Activated T-helper 17 cell treated with anti-CD3 and anti-CD28 coated beads, Interleukin-2, amount 50 U/mL, for 72 hours (primary cell): ENCODE results near the gene PYGO2. TPM values are rescaled to one million over a fixed set of nuclear protein-coding genes. Genes with fewer than 3 reads are reported as not detected.

Experiments used
- ATAC-seq: fragments of 150-1000 bp; cut with Tn5 transposase; replicated peaks from 2 replicates; pipeline ENCODE4 v1.10.0; 2021; ENCODE audit warnings: mild to moderate bottlenecking, moderate library complexity
- H3K27ac Mint-ChIP-seq: one replicate; pipeline ENCODE4 v1.8.0; 2022; ENCODE audit warnings: mixed read lengths
- H3K27me3 Mint-ChIP-seq: one replicate; pipeline ENCODE4 v1.8.0; 2022; ENCODE audit warnings: mixed read lengths
- H3K36me3 Mint-ChIP-seq: one replicate; pipeline ENCODE4 v1.8.0; 2022; ENCODE audit warnings: low read depth, mild to moderate bottlenecking, mixed read lengths
- H3K4me1 Mint-ChIP-seq: one replicate; pipeline ENCODE4 v1.8.0; 2022; ENCODE audit warnings: mixed read lengths
- H3K4me3 Mint-ChIP-seq: one replicate; pipeline ENCODE4 v1.8.0; 2022; ENCODE audit warnings: mild to moderate bottlenecking, mixed read lengths
- H3K9me3 Mint-ChIP-seq: one replicate; pipeline ENCODE4 v1.8.0; 2022; ENCODE audit warnings: mixed read lengths
- total RNA-seq, 2 donors: library from RNA; stranded (reverse); gene quantifications; one replicate each; pipeline ENCODE4 v1.2.3, GENCODE V29; 2022

Gene PYGO2
- total RNA-seq, 2 donors from 2014 or later, result 35.6 to 39.2 TPM

- no peak overlapping the region for H3K4me3 Mint-ChIP-seq
- H3K36me3 Mint-ChIP-seq, result peaks cover 54% of the 10 kb centered on the region
- ATAC-seq, result peak; percentile 13
- peaks cover 27% of the 10 kb centered on the region for H3K4me1 Mint-ChIP-seq
- no peak overlapping the region for H3K27ac Mint-ChIP-seq
- H3K27me3 Mint-ChIP-seq, result no peaks in the 10 kb centered on the region
- H3K9me3 Mint-ChIP-seq, result no peaks in the 10 kb centered on the region
These were observed 14.0 kb upstream of the PYGO2 start for GRCh38 chr1:154975409-154976059.

- Mint-ChIP-seq H3K36me3 (peaks cover 52% of the 10 kb centered on the region), H3K9me3 (no peaks in the 10 kb centered on the region), H3K27me3 (no peaks in the 10 kb centered on the region), H3K4me1 (peaks cover 27% of the 10 kb centered on the region), H3K27ac (no peak overlapping the region), H3K4me3 (no peak overlapping the region)
- ATAC-seq, result peak; percentile 60
These were observed 13.3 kb upstream of the PYGO2 start for GRCh38 chr1:154974808-154975408.

GRCh38 chr1:154974102-154974807, 12.7 kb upstream of the PYGO2 start, which contains the start of gene CKS1B:
Gene CKS1B, plus strand, starts transcription at chr1:154974681. Its CDS starts 65 bp downstream, at chr1:154974746.
- Mint-ChIP-seq H3K4me1 (peaks cover 28% of the 10 kb centered on the region), H3K9me3 (no peaks in the 10 kb centered on the region), H3K27me3 (no peaks in the 10 kb centered on the region), H3K27ac (no peak within 1 kb of the TSS), H3K36me3 (peaks cover 52% of the 10 kb centered on the region), H3K4me3 (no peak within 1 kb of the TSS)
- ATAC-seq, result peak; percentile 86

- peak; percentile 42 for ATAC-seq
- Mint-ChIP-seq H3K36me3 (peaks cover 52% of the 10 kb centered on the region), H3K27me3 (no peaks in the 10 kb centered on the region), H3K9me3 (no peaks in the 10 kb centered on the region), H3K4me1 (peaks cover 31% of the 10 kb centered on the region), H3K4me3 (no peak overlapping the region), H3K27ac (no peak overlapping the region)
These were observed 11.9 kb upstream of the PYGO2 start for GRCh38 chr1:154973344-154974101.

- Mint-ChIP-seq H3K27me3 (no peaks in the 10 kb centered on the region), H3K27ac (no peak overlapping the region), H3K4me1 (peaks cover 31% of the 10 kb centered on the region), H3K36me3 (peaks cover 52% of the 10 kb centered on the region), H3K4me3 (no peak overlapping the region), H3K9me3 (no peaks in the 10 kb centered on the region)
- no peak for ATAC-seq
These were observed 11.1 kb upstream of the PYGO2 start for GRCh38 chr1:154972517-154973343.

GRCh38 chr1:154972213-154972516, 10.6 kb upstream of the PYGO2 start:
- Mint-ChIP-seq H3K4me3 (no peak overlapping the region), H3K27me3 (no peaks in the 10 kb centered on the region), H3K9me3 (no peaks in the 10 kb centered on the region), H3K4me1 (peaks cover 31% of the 10 kb centered on the region), H3K27ac (no peak overlapping the region), H3K36me3 (peaks cover 52% of the 10 kb centered on the region)
- ATAC-seq, result no peak

GRCh38 chr1:154971341-154971998, 9.9 kb upstream of the PYGO2 start:
- no peak overlapping the region for H3K4me3 Mint-ChIP-seq
- peaks cover 52% of the 10 kb centered on the region for H3K36me3 Mint-ChIP-seq
- H3K27me3 Mint-ChIP-seq, result no peaks in the 10 kb centered on the region
- peaks cover 27% of the 10 kb centered on the region for H3K4me1 Mint-ChIP-seq
- ATAC-seq, result no peak
- H3K9me3 Mint-ChIP-seq, result no peaks in the 10 kb centered on the region
- H3K27ac Mint-ChIP-seq, result peak overlapping the region; percentile 94

GRCh38 chr1:154970631-154971340, 9.2 kb upstream of the PYGO2 start, which contains the start of gene SHC1:
Gene SHC1, minus strand, starts transcription at chr1:154970747. Its CDS starts 221 bp downstream, at chr1:154970526.
- Mint-ChIP-seq H3K36me3 (peaks cover 56% of the 10 kb centered on the region), H3K4me1 (peaks cover 26% of the 10 kb centered on the region), H3K27ac (peak within 1 kb of the TSS; percentile 94), H3K9me3 (no peaks in the 10 kb centered on the region), H3K4me3 (peak within 1 kb of the TSS; percentile 27), H3K27me3 (no peaks in the 10 kb centered on the region)
- no peak for ATAC-seq

GRCh38 chr1:154969860-154970452, 8.4 kb upstream of the PYGO2 start:
- Mint-ChIP-seq H3K27ac (peak overlapping the region; percentile 94), H3K27me3 (no peaks in the 10 kb centered on the region), H3K4me1 (peaks cover 26% of the 10 kb centered on the region), H3K4me3 (peak overlapping the region; percentile 27), H3K36me3 (peaks cover 65% of the 10 kb centered on the region), H3K9me3 (no peaks in the 10 kb centered on the region)
- ATAC-seq, result no peak

- H3K4me1 Mint-ChIP-seq, result peaks cover 26% of the 10 kb centered on the region
- no peak for ATAC-seq
These were observed 7.7 kb upstream of the PYGO2 start for GRCh38 chr1:154969246-154969645.

GRCh38 chr1:154968731-154969130, 7.1 kb upstream of the PYGO2 start:
- Mint-ChIP-seq H3K9me3 (no peaks in the 10 kb centered on the region), H3K36me3 (peaks cover 77% of the 10 kb centered on the region), H3K27me3 (no peaks in the 10 kb centered on the region), H3K27ac (peak overlapping the region; percentile 94), H3K4me1 (peaks cover 29% of the 10 kb centered on the region), H3K4me3 (peak overlapping the region; percentile 27)
- ATAC-seq, result no peak

More at GRCh38 chr1:154969246-154969645, 7.7 kb upstream of the PYGO2 start:
- peak overlapping the region; percentile 94 for H3K27ac Mint-ChIP-seq
- no peaks in the 10 kb centered on the region for H3K9me3 Mint-ChIP-seq
- H3K4me3 Mint-ChIP-seq, result peak overlapping the region; percentile 27
- peaks cover 72% of the 10 kb centered on the region for H3K36me3 Mint-ChIP-seq
- H3K27me3 Mint-ChIP-seq, result no peaks in the 10 kb centered on the region

GRCh38 chr1:154967331-154967950, 5.9 kb upstream of the PYGO2 start:
- peaks cover 29% of the 10 kb centered on the region for H3K4me1 Mint-ChIP-seq
- H3K4me3 Mint-ChIP-seq, result no peak overlapping the region
- peak overlapping the region; percentile 30 for H3K27ac Mint-ChIP-seq
- no peaks in the 10 kb centered on the region for H3K27me3 Mint-ChIP-seq
- peaks cover 84% of the 10 kb centered on the region for H3K36me3 Mint-ChIP-seq
- no peak for ATAC-seq
- H3K9me3 Mint-ChIP-seq, result no peaks in the 10 kb centered on the region
